H1 (cell line): ENCODE measurements around the gene TOMM7. TPM values are rescaled to one million over a fixed set of nuclear protein-coding genes. Genes with fewer than 3 reads are reported as not detected.

Experiments
- CTCF ChIA-PET: fragments of 300-600 bp; sonication (Branson Sonifier 250); formaldehyde crosslinking; loops from one replicate; lab custom pipeline; 2021; ENCODE audit not compliant: partially characterized antibody; lab: Charles Lee
- POLR2A ChIA-PET: fragments of 300-600 bp; sonication (Branson Sonifier 250); formaldehyde crosslinking; loops from one replicate; lab custom pipeline; 2021; ENCODE audit warnings: inconsistent platforms; ENCODE audit not compliant: partially characterized antibody; lab: Charles Lee
- DNase-seq, 2 experiments: peaks; one replicate each; pipeline versions ENCODE4 v3.0.0 to v3.0.0-alpha.2; 2010 to 2022; ENCODE audit warnings: low spot score in 2 of 2, low read depth in 1 of 2, mixed read lengths in 1 of 2
- FAIRE-seq: peaks from 2 replicates; lab custom pipeline; 2011; peaks lifted over from hg19 to GRCh38; lab: Jason Lieb, UNC
- H2AFZ ChIP-seq: 2 replicates; pipeline ENCODE4 v1.8.1; 2012; ENCODE audit warnings: low read length, inconsistent platforms
- H2AK5ac ChIP-seq: 2 replicates; pipeline ENCODE4 v1.6.1; 2013; ENCODE audit warnings: low read depth, low read length
- H2BK120ac ChIP-seq: replicated peaks from 2 replicates; pipeline ENCODE3; 2013; ENCODE audit warnings: low read depth, low read length, inconsistent platforms
- H2BK12ac ChIP-seq: 2 replicates; pipeline ENCODE4 v1.6.1; 2013; ENCODE audit warnings: low read depth, low read length
- H2BK15ac ChIP-seq: 2 replicates; pipeline ENCODE4 v1.6.1; 2013; ENCODE audit warnings: low read length
- H2BK20ac ChIP-seq: 2 replicates; pipeline ENCODE4 v1.6.1; 2013; ENCODE audit warnings: low read length
- H2BK5ac ChIP-seq: 2 replicates; pipeline ENCODE4 v1.6.1; 2013; ENCODE audit warnings: low read depth, low read length
- H3K14ac ChIP-seq: 2 replicates; pipeline ENCODE4 v1.6.1; 2013; ENCODE audit warnings: inconsistent platforms; ENCODE audit not compliant: insufficient read length
- H3K18ac ChIP-seq: 2 replicates; pipeline ENCODE4 v1.6.1; 2013; ENCODE audit warnings: low read length; ENCODE audit errors: extremely low read depth
- H3K23ac ChIP-seq: 2 replicates; pipeline ENCODE4 v1.6.1; 2013; ENCODE audit warnings: inconsistent platforms; ENCODE audit not compliant: insufficient read length
- H3K23me2 ChIP-seq: 2 replicates; pipeline ENCODE4 v1.6.1; 2013; ENCODE audit warnings: low read depth, low read length
- H3K27ac ChIP-seq: 2 replicates; pipeline ENCODE4 v1.6.1; 2011; ENCODE audit warnings: low read depth, low read length, inconsistent platforms
- H3K27me3 ChIP-seq, 4 experiments: replicated peaks in 1 of 4; 1 replicate in 1 of 4; 2 replicates in 3 of 4; pipeline versions ENCODE4 v1.6.1 to v1.8.1; 2011 to 2013; ENCODE audit warnings: low read length in 3 of 4, mild to moderate bottlenecking in 3 of 4, inconsistent platforms in 2 of 4, mixed read lengths in 2 of 4, moderate library complexity in 1 of 4; ENCODE audit not compliant: control insufficient read depth in 3 of 4, insufficient read depth in 3 of 4; ENCODE audit errors: extremely low read depth in 1 of 4
- H3K36me3 ChIP-seq, 4 experiments: 2 replicates each; pipeline versions ENCODE4 v1.6.1 to v1.8.1; 2011 to 2013; ENCODE audit warnings: mild to moderate bottlenecking in 4 of 4, low read length in 3 of 4, moderate library complexity in 2 of 4, control low read depth in 1 of 4, inconsistent platforms in 1 of 4; ENCODE audit not compliant: insufficient read depth in 4 of 4, control insufficient read depth in 2 of 4
- H3K4ac ChIP-seq: replicated peaks from 2 replicates; pipeline ENCODE3; 2013; ENCODE audit warnings: low read length, low read depth, mixed read lengths, inconsistent platforms; ENCODE audit not compliant: insufficient read length
- H3K4me1 ChIP-seq, 4 experiments: replicated peaks in 1 of 4; 1 replicate in 1 of 4; 2 replicates in 3 of 4; pipeline versions ENCODE4 v1.6.1 to v1.8.1; 2011 to 2013; ENCODE audit warnings: low read length in 3 of 4, inconsistent platforms in 2 of 4, mixed read lengths in 1 of 4; ENCODE audit not compliant: insufficient read depth in 4 of 4, control insufficient read depth in 3 of 4
- H3K4me2 ChIP-seq, 2 experiments: 2 replicates each; pipeline versions ENCODE4 v1.6.1 to v1.8.1; 2011 to 2013; ENCODE audit warnings: low read depth in 2 of 2, low read length in 2 of 2, control low read depth in 1 of 2, inconsistent platforms in 1 of 2, mild to moderate bottlenecking in 1 of 2; ENCODE audit not compliant: insufficient read depth in 1 of 2
- H3K4me3 ChIP-seq, 4 experiments: fragments of 200-600, 300-600 bp in 1 of 4; sonication (generic), shearing (Covaris generic), sonication (Bioruptor Twin) in 1 of 4; 2 replicates each; pipeline versions ENCODE4 v1.5.1 to v1.8.1; 2011 to 2016; ENCODE audit warnings: low read length in 4 of 4, low read depth in 3 of 4, control low read depth in 2 of 4, inconsistent platforms in 2 of 4, mild to moderate bottlenecking in 2 of 4, mixed read lengths in 1 of 4, moderate library complexity in 1 of 4; ENCODE audit not compliant: insufficient read depth in 2 of 4; ENCODE audit errors: extremely low read depth in 1 of 4
- H3K56ac ChIP-seq: replicated peaks from 2 replicates; pipeline ENCODE3; 2013; ENCODE audit warnings: low read depth, mild to moderate bottlenecking, mixed read lengths, low read length, inconsistent platforms; ENCODE audit not compliant: insufficient read length
- H3K79me1 ChIP-seq: 2 replicates; pipeline ENCODE4 v1.6.1; 2013; ENCODE audit warnings: low read depth, low read length, control low read depth
- H3K79me2 ChIP-seq, 2 experiments: 2 replicates each; pipeline versions ENCODE4 v1.6.1 to v1.8.1; 2012 to 2013; ENCODE audit warnings: low read length in 2 of 2, mild to moderate bottlenecking in 2 of 2, inconsistent platforms in 1 of 2; ENCODE audit not compliant: insufficient read depth in 2 of 2, control insufficient read depth in 1 of 2
- H3K9ac ChIP-seq, 4 experiments: replicated peaks in 1 of 4; 1 replicate in 1 of 4; 2 replicates in 3 of 4; pipeline versions ENCODE4 v1.6.1 to v1.8.1; 2011 to 2013; ENCODE audit warnings: low read depth in 3 of 4, low read length in 3 of 4, control low read depth in 2 of 4, mild to moderate bottlenecking in 2 of 4, moderate library complexity in 2 of 4, inconsistent platforms in 1 of 4; ENCODE audit errors: extremely low read depth in 1 of 4
- H3K9me3 ChIP-seq, 2 experiments: 2 replicates each; pipeline versions ENCODE4 v1.6.1 to v1.8.1; 2012 to 2013; ENCODE audit warnings: mild to moderate bottlenecking in 2 of 2, moderate library complexity in 2 of 2, control low read depth in 1 of 2, inconsistent platforms in 1 of 2, low read depth in 1 of 2, low read length in 1 of 2, mixed read lengths in 1 of 2; ENCODE audit not compliant: insufficient read depth in 2 of 2
- H4K20me1 ChIP-seq, 2 experiments: replicated peaks in 1 of 2; 2 replicates each; pipeline versions ENCODE3 to v1.8.1; 2011 to 2013; ENCODE audit warnings: inconsistent platforms in 2 of 2, low read length in 2 of 2, mild to moderate bottlenecking in 1 of 2; ENCODE audit not compliant: insufficient read depth in 2 of 2, control insufficient read depth in 1 of 2
- H4K5ac ChIP-seq: 2 replicates; pipeline ENCODE4 v1.6.1; 2013; ENCODE audit warnings: low read length, low read depth, mixed read lengths, inconsistent platforms; ENCODE audit not compliant: insufficient read length
- H4K8ac ChIP-seq: 2 replicates; pipeline ENCODE4 v1.8.0; 2013; ENCODE audit warnings: mild to moderate bottlenecking, moderate library complexity, low read length, inconsistent platforms; ENCODE audit not compliant: insufficient read depth; ENCODE audit errors: extremely low read depth
- H4K91ac ChIP-seq: replicated peaks from 2 replicates; pipeline ENCODE3; 2013; ENCODE audit warnings: low read length, mixed read lengths, inconsistent platforms; ENCODE audit not compliant: insufficient read length
- GTF2F1 ChIP-seq: IDR thresholded peaks from 2 replicates; pipeline ENCODE4 v1.6.1; 2012; ENCODE audit warnings: low read depth, low read length, improper control_type of control experiment, borderline replicate concordance
- WGBS, 2 experiments: shearing (Covaris generic) in 1 of 2; methylation state at CpG; one replicate each; pipeline versions ENCODE4 v1.1.6 to v1.1.7; 2013 to 2015; ENCODE audit warnings: low lambda C conversion rate in 2 of 2, mixed read lengths in 2 of 2, inconsistent platforms in 1 of 2, low coverage in 1 of 2, missing lambda C conversion rate in 1 of 2; ENCODE audit not compliant: insufficient replicate concordance in 2 of 2, insufficient coverage in 1 of 2, insufficient read length in 1 of 2; ENCODE audit errors: extremely low coverage in 1 of 2, missing lambda C conversion rate in 1 of 2; 5-methylcytosine and 5-hydroxymethylcytosine counted together
- polyA plus RNA-seq, 7 experiments: library from polyadenylated mRNA; depleted of rRNA in 3 of 7; stranded (reverse) in 5 of 7; unstranded in 2 of 7; fragments of >200 nt in 5 of 7; fragments of 200-250 nt in 2 of 7; gene quantifications; 1 replicate in 5 of 7; 2 replicates in 1 of 7; 4 replicates in 1 of 7; pipeline versions ENCODE4 v1.2.1 to v1.2.3, GENCODE V29; 2011 to 2013; ENCODE audit warnings: missing spikeins in 2 of 7, mixed read lengths in 2 of 7
- total RNA-seq: library from RNA; stranded (reverse); fragmentation: NEBNext Ultra II Directional; extraction: Animal tissue kit (Norgen Biotek cat#: 25700); gene quantifications from 2 replicates; pipeline ENCODE4 v1.2.1, GENCODE V29; 2021

Gene TOMM7
- total and polyA plus RNA-seq, 2 of the 8 experiments (the other 6 are each of a cell fraction or from before 2014, with no cell fraction given): 389 to 508 TPM

DNA sequence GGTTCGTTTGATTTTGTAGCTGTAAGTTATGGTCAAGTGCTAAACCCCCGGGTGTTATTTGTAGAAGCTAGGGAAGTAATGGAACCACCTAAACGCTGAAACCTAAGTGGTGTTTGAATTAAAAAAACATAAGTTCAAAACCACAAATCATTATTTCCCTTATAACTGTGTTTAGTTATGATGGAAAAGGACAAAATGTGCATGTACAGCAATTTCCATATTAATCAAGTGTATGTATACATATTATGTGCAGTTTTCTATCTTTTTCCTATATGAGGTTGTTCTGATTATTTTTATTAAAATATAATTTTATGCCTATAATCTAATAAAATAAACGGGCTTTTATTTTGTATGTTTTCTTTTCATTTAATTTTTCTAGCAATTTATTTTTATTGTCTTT is 49.8 kb downstream of the TOMM7 start:
- DNase-seq: no peak
- no peak overlapping the region for H2BK5ac ChIP-seq
- FAIRE-seq: no peak
- no peaks in the 10 kb centered on the region for H3K4me1 ChIP-seq
- TF ChIP-seq GTF2F1: no peak
- no peaks in the 10 kb centered on the region for H3K79me1 ChIP-seq
- no peaks in the 10 kb centered on the region; the same call in 1 of the 2 replicates for H3K23me2 ChIP-seq
- no peak overlapping the region for H2AK5ac ChIP-seq
- H2BK12ac ChIP-seq: no peak overlapping the region
- no peaks in the 10 kb centered on the region for H3K36me3 ChIP-seq
- H4K91ac ChIP-seq: no peak overlapping the region
- H4K8ac ChIP-seq: no peak overlapping the region
- ChIA-PET POLR2A (interaction anchor here (0.9 to 1.4 kb wide), 2 partner anchors 9 to 10 kb away, joined by 3 to 7 read pairs; no protein-coding TSS in a partner anchor), CTCF (interaction anchor here (1.0 to 2.0 kb wide), 4 partner anchors 9 to 282 kb away, joined by 3 to 15 read pairs (median 4); partner anchors contain the start of gene IL6)
- no peak overlapping the region for H2AFZ ChIP-seq
- H3K9me3 ChIP-seq: no peaks in the 10 kb centered on the region
- H2BK15ac ChIP-seq: no peak overlapping the region
- H3K4me3 ChIP-seq: no peak overlapping the region
- no peak overlapping the region for H3K4ac ChIP-seq
- no peak overlapping the region for H3K14ac ChIP-seq
- H3K56ac ChIP-seq: no peak overlapping the region
- no peak overlapping the region for H4K5ac ChIP-seq
- WGBS, 2 experiments: 91% methylated on average over 4 of the region's 4 CpGs; no CpG with 5 or more reads in 1 of the 2 experiments
- no peak overlapping the region for H2BK20ac ChIP-seq
- H3K4me2 ChIP-seq: no peak overlapping the region
- no peak overlapping the region for H3K27ac ChIP-seq
- no peaks in the 10 kb centered on the region for H3K79me2 ChIP-seq
- no peak overlapping the region for H3K9ac ChIP-seq
- no peak overlapping the region for H3K23ac ChIP-seq
- no peaks in the 10 kb centered on the region for H4K20me1 ChIP-seq
- H3K18ac ChIP-seq: no peak overlapping the region
- H3K27me3 ChIP-seq: no peaks in the 10 kb centered on the region
- H2BK120ac ChIP-seq: no peak overlapping the region
